ENCODE data around the gene CFAP92.

GRCh38 chr3:129003578-129004112 is 9.8 kb upstream of the CFAP92 start:
- TF ChIP-seq POLR2AphosphoS5 (IDR thresholded peaks at IDR 0.05; ENCODE audit: low read depth, low read length) = no peak
- no peak for TF ChIP-seq TAF1 (IDR thresholded peaks at IDR 0.05; ENCODE audit: borderline replicate concordance, insufficient read depth, low read length)

All from PFSK-1 (cell line).